K562 (cell line): ENCODE measurements around the gene PROKR1.
"Not testable (repeated sequence)": the region's sequence is repeated elsewhere in the genome, so short reads cannot be mapped to it uniquely, and the experiment has no call there.

Source experiments
- CCNT2 ChIP-seq: IDR thresholded peaks from 2 replicates; pipeline ENCODE4 v1.6.1; 2011; ENCODE audit warnings: borderline replicate concordance, low read depth, mild to moderate bottlenecking, moderate library complexity, mixed read lengths, low read length; ENCODE audit not compliant: insufficient read length; ENCODE audit errors: extremely low read depth
- CHD1 ChIP-seq: fragments of 200-600 bp; sonication (generic); IDR thresholded peaks from one replicate; pipeline ENCODE4 v1.6.1; 2012; ENCODE audit warnings: mild to moderate bottlenecking, moderate library complexity, low read length, inconsistent platforms
- CTCF ChIP-seq, 3 experiments: IDR thresholded peaks in 2 of 3; conservative IDR thresholded peaks in 1 of 3; 2 replicates each; pipeline ENCODE4 v1.5.1; 2011 to 2012; ENCODE audit warnings: low read length in 3 of 3, mild to moderate bottlenecking in 3 of 3, control low read depth in 2 of 3, improper control_type of control experiment in 1 of 3, inconsistent platforms in 1 of 3, low read depth in 1 of 3, mixed read lengths in 1 of 3, moderate library complexity in 1 of 3; ENCODE audit not compliant: insufficient read depth in 2 of 3
- CUX1 ChIP-seq: fragments of 200-800 bp; sonication (Bioruptor generic); IDR thresholded peaks from 2 replicates; pipeline ENCODE4 v1.6.1; 2016; ENCODE audit warnings: missing genetic modification characterization, missing compliant biosample characterization
- ESRRA ChIP-seq: fragments of 450-650 bp; IDR thresholded peaks from 2 replicates; pipeline ENCODE4 v1.6.1; 2014; ENCODE audit warnings: low read depth, mild to moderate bottlenecking, moderate library complexity, borderline replicate concordance
- FOXJ3 ChIP-seq: sonication (generic); formaldehyde crosslinking; IDR thresholded peaks from 2 replicates; pipeline ENCODE4 v1.4.0; 2020; ENCODE audit warnings: mild to moderate bottlenecking, missing genetic modification reagents
- FOXK1 ChIP-seq: sonication (generic); formaldehyde crosslinking; IDR thresholded peaks from 2 replicates; pipeline ENCODE4 v1.8.0; 2022; ENCODE audit warnings: missing genetic modification reagents, mild to moderate bottlenecking, borderline replicate concordance
- KLF13 ChIP-seq: fragments of 450-650 bp; IDR thresholded peaks from 2 replicates; pipeline ENCODE4 v1.6.1; 2016; ENCODE audit warnings: missing genetic modification characterization, low read depth, mild to moderate bottlenecking, missing compliant biosample characterization, moderate library complexity, borderline replicate concordance
- RBM17 ChIP-seq: fragments of 200-400 bp; formaldehyde crosslinking; IDR thresholded peaks from 2 replicates; pipeline ENCODE4 v1.6.1; 2017; ENCODE audit warnings: low read depth, mild to moderate bottlenecking, low read length, borderline replicate concordance

GRCh38 chr2:68600495-68600894 lies 42.9 kb upstream of the PROKR1 start:
- not testable (repeated sequence) for TF ChIP-seq CTCF (IDR thresholded peaks at IDR 0.05 in 2 of 3, conservative IDR thresholded peaks at IDR 0.05 in 1 of 3; ENCODE audit: insufficient read depth in 2 of 3, low read depth in 1 of 3, low read length in 3 of 3); CUX1; KLF13 (tag); RBM17; FOXK1 (CRISPR knock-in tag); ESRRA; CCNT2; FOXJ3; CHD1
